Stimulated activated CD4-positive, alpha-beta T cell treated with anti-CD3 and anti-CD28 coated beads, Interleukin-1b, Interleukin-23, amount 100 ng/mL, for 48 hours (primary cell): ENCODE data around the gene KDELR3.
"Not testable (repeated sequence)": the region's sequence is repeated elsewhere in the genome, so short reads cannot be mapped to it uniquely, and the experiment has no call there.

Experiments used
- DNase-seq: peaks from one replicate; pipeline ENCODE4 v3.0.0-alpha.2; 2020

The KDELR3 gene

DNA sequence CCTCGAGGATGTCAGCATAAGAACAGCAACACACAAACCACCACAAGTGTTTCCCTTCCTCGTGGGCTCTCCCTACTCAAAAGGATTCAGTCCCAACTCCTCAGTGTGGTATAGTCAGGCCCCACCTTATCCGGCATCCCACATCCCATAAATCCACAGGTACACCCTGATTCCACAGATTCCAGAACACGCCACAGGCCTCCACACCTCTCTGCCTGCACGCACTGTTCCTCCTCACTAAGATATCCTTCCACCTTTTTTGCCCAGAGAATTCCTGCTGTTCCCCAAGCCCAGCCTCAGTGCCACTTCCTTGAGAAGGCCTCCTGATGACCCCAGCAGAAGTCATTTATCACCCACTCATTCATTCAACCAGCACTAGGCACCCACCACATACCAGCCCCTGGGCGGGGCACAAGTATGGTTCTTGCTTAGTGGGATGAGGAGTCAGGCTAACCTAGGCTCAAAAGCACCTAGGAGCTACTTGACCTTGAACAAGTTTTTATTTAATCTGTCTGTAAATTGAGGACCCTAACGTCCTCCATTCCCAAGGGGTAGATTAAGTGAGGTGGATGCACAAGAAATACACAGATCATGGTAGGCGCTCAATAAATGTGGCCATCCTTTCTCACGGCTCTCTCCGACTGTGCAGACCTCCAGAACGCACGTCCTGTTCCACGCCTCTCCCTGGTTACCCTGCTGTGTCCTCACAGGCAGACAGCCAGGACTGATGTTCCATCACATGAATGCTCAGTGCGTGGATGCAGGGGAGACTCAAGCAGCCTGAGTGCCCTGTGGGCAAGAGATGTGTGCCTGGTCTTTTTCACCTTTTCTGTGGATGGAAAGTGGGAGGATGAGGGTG, 10.8 kb upstream of the KDELR3 start:
- DNase-seq: no peak

DNA sequence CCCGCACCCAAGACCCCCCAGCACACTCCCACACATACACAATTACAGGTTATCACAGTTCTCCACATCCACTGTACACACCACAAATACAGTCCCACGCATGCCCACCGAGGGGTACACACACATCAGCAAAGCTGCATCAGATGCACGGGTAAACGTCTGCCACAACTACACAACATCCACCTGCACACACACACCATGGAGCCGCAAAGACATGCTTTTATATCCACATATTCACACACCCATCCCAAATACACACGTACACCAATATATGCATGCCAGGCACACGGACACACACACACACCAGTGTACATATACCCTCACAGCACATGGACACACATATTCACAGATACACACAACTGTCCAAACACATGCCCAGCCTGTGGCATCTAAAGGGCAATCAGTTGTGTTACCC, 7.5 kb upstream of the KDELR3 start:
- DNase-seq: no peak

DNA sequence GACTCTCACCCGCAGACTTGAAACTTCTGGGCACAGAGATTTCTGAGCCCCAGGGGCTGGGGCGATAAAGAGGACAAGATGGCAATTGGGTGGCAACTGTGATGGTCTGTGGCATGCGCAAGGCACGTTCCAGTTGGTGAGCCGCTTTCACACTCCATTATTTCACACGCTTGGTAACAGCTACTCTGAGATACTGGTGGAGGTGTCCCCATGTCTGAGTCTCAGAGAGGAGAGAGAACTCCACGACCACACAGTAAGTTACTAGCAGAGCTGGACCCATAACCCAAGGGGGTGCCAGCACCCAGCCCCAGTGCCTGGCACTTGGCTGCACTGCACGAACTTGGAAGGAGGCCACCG, 6.9 kb upstream of the KDELR3 start:
- DNase-seq: no peak

DNA sequence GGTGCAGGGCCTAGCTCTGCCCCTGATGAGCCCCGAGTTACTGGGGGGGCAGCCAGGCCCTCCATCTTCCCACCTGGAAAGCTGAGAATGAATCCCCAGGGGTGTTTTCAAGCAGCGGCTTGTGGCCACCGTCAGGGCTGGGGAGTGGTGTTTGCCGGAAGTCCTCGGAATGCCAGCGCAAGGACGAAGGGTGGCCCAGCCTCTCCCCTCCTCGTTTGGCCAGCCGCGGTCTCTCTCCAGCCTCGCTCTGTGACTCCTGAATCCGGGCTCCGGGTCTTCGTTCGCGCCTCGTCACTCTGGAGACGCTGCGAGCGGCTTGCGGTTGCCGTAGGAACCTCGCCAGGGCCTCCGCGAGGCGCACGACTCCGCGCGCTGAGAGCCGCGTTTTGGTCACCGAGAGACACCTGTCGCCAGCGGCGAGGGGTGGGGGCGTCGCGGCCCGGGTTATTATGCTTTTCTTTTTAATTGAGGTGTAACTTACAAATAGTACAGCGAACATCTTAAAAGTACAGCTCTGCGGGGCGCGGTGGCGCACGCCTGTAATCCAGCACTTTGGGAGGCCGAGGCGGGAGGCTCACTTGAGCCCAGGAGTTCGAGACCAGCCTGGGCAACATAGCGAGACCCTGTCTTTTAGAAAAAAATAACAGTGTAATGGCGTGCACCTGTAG, 6.3 kb upstream of the KDELR3 start:
- DNase-seq: peak; percentile 70

DNA sequence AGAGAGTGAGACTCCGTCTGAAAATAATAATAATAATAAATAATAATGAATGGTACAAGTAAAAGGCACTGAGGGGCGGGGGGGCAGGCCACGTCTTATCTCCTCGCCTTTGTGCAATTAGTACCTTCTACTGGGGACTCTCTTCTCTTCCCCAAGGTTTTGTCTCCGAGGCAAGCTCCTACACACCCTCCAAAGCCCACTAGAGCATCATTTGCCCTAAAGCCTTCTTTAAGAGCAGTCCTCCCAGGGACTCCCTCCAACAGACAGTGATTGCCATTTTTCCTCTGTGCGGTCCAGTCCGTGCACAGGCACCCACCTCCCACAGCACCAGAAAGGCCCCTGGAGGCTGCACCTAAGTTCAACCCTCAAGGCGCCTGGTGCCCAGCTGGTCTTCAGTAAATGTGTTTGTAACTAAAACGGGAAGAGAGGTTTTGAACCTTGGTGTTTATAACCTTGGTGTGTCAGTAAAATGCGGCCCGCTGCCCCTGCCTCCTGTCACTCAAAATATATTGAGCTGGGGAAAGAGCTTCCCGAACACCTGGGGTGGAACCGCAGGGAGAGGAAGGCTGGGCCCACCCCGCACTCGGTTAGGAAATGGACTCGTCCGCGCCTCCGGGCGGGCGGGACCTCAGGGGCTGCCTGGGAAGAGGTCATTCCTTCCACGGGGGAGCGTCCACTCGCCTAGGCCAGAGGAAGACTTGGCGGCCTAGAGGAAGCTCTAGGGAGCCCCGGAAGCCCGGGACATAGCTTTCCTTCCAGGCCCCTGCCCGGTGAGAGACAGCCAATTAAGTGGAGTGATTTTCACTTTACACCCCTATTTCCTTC, 4.7 kb upstream of the KDELR3 start:
- no peak for DNase-seq

DNA sequence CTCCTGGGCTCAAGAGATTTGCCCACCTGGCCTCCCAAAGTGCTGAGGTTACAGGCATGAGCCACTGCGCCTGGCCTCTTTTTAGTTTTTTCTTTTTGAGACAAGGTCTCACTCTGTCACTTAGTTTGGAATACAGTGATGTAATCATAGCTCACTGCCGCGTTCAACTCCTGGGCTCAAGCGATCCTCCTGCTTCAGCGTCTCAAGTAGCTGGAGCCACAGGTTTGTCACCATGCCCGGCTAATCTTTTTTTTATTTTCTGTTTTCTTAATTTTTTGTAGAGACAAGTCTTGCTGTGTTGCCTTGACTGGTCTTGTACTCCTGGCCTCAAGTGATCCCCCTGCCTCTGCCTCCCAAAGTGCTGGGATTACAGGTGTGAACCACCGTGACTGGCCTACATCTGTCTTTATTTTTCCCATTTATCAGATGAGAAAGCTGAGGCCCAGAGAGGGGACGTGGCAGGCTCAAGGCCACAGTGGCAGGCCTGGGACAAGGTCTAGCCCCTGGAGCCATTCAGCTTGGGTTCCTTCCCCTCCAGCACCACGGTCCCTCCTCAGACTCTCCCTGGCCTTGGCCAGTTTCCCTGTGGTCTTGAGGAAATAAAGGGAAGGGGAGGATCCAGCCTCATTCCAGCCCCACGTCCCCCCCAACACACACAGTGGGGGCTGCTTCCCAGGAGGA, 2.8 kb upstream of the KDELR3 start:
- no peak for DNase-seq

DNA sequence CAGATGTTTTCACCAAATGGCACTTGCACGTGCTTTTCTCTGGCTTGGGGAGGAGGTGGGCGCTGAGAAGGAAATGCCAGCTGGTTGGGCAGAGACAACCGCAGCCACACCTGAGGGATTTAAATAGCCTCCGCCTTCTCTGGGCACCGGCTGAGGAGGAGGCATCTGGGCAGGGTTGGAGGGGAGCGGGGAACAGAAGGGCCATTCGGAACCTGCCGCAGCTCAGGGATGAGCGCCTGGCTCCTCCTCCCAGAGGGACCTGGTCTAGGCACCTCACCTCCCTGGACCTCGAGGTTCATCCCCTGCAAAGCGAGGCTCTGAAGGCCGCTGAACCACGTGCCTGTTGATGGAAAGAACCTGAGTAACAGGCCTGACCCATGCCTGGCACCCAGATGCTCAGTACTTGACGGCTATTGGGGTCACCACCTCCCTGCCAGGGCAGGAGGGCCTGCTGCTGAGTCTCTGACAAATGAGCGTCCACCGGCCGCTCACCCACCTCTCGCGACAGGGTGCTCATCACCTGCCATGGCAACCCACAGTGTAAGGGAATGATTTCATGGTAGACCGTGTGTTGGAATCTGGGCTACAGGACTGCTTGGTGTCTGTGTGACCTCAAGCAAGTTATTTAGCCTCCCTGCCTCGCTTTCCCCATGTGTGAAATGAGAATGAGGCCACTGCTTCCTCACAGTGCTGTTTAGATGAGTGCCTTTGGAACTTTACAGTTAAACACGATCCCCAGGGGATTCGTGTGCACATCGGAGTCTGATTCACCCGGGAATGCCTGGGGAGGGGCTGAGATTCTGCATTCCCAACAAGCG, 2.0 kb upstream of the KDELR3 start:
- DNase-seq: no peak

DNA sequence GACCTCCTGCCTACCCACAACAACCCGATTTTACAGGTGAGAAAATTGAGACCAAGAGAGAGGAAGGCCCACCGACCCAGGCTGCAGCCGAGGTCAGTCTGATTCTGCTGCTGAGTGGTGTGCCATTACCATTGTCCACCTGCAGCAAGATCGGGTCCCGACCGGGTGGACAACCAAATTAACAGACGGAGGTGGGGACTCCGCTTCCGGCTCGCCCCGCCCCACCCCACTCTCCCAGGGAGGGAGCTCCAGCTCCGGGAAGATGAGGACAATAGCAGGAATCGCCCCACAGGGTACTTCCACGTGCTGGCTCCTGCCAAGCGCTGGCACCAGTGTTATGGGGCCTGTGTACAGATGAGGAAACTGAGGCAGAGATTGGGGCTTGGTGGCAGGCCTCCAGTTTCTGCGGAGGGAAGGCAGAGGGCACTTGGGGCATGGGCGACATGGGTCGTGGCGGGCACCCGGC, 425 bp upstream of the KDELR3 start:
- no peak for DNase-seq

DNA sequence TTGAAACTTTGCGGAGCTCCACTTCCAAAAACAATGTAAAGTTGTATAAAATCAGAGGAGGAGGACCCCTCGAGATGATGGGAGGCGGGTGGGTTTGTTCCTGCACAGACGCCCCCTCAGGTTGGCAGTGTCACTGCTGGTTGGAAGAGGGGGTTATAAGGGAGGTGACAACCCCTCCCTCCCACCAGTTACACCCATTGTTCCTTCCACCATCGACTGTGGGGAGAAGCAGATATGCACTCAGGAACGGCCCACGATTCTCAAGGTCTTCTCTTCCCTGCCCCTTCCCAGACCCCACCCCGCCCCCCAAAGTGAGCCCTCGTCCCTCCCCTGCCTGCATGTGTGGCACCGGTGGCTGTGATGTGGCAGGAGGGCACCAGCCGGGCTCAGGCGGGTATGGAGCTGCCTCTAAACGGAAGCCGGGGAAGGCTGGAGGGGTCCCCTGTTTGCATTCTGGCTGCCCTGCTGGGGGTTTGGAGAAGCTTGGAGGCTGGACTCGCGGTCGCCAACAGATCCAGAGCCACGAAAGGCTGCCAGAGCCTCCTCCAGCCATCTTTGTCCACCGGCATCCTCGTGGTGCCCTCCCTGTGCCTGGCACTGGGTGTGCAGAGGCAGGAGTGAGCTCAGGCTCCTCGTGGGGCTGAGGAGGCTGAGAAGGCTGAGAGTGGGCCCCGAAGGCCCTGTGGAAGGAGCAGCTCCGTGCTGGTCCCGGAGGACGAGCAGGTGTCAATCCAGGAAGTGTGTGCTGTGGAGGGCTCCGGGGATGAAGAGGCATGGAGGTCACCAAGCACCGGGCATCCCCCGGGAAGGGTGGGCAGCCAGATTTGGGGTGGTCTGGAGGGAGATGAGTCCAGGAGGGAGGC, 778 bp downstream of the KDELR3 start:
- no peak for DNase-seq

DNA sequence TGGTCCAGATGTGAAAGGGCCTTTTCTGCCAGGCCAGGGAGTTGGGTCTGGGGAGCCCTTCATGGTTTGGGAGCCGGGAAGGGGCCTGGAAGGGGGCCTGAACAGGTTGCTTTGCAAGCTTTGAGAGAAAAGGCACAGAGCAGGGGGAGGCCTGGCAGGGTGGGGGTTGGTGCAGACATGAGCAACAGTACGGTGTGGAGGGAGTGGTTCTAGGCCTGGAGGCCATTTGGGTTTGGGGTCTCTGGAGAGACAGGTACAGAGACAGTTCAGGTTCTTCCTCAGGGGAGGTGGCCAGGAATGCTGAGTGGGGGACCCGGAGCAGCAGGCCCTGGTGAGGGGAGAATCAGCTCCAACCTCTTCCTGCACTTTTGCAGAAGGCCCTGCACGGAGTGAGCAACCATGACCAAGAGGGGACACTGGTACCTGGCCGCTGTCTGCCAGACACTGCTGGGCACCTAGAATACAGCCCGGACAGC, 1.4 kb downstream of the KDELR3 start:
- DNase-seq: no peak

DNA sequence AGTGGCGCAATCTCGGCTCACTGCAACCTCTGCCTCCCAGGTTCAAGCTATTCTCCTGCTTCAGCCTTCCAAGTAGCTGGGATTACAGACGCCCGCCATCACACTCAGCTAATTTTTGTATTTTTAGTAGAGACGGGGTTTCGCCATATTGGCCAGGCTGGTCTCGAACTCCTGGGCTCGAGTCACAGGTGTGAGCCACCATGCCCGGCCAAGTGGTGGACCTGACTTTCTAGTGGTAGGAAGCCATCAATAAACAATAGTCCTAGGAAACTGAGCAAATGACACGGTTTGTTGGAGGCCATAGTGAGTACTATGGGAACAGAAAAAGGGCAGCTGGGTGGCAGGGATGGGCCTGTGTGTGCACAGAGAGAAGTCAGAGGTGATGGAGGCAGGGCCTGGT, 2.3 kb downstream of the KDELR3 start:
- DNase-seq: not testable (repeated sequence)

DNA sequence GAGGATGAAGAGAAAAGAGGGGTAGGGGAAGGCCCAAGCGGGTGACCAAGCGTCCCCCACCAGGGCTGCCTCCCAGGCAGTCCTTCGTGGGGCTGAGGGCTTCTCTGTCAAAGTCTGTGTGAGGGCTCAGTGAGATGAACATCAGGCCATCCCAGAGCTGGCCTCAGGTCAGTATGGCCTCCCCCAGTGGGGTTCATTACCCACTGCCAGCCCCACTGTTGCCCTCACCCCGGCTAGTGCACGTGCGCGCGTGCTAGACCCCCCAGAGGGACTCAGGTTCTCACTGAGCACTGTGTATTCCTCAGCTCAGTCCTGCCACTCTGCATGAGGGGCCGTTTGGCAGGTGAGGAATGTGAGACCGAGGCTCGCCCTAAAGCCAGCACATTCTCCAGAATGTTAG, 3.3 kb downstream of the KDELR3 start:
- DNase-seq: no peak

DNA sequence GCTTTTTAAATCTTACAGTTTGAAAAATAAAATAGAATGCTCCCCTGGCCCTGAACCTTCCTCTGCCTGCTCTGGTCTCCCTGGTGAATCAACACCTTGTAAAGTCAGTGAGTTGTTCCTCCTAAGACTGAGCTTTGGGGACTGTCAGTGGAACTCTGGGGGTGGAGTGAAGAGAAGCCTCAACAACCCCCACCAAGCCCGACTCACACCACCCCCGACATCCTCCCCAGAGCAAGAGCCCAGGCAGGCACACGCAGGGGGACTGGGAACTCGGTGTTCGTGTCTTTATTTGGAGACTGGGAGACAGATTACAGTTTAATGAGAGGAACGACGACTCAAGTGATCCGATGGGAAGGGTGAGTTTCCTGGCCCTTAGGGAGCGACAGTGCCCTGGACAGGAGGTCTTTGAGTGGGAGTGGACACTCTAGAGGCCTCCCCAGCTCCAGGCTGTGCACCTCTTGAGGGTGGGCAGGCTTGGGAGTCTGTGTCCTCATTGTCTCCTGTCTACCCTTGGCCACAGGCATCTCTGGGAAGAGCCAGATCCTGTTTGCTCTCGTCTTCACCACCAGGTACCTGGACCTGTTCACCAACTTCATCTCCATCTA, 6.2 kb downstream of the KDELR3 start:
- no peak for DNase-seq

DNA sequence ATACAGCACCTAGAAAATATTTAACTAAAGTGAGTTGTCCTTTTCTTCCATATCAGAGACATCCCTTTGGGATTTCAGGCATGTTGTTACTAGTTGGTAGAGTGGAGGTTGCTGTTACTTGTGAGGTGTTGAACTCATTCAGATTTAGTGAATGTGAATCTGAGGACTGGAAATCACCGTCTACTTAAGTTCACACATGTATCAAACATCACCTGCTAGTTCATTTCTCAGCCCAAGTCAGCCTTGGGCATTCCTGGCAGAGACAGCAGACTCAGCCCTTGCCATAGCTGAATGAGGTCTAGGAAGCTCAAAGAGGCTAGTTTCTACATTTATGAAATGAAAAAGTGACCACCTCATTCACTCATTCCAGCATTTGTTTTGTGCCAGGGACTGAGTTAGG, 9.7 kb downstream of the KDELR3 start:
- DNase-seq: no peak

DNA sequence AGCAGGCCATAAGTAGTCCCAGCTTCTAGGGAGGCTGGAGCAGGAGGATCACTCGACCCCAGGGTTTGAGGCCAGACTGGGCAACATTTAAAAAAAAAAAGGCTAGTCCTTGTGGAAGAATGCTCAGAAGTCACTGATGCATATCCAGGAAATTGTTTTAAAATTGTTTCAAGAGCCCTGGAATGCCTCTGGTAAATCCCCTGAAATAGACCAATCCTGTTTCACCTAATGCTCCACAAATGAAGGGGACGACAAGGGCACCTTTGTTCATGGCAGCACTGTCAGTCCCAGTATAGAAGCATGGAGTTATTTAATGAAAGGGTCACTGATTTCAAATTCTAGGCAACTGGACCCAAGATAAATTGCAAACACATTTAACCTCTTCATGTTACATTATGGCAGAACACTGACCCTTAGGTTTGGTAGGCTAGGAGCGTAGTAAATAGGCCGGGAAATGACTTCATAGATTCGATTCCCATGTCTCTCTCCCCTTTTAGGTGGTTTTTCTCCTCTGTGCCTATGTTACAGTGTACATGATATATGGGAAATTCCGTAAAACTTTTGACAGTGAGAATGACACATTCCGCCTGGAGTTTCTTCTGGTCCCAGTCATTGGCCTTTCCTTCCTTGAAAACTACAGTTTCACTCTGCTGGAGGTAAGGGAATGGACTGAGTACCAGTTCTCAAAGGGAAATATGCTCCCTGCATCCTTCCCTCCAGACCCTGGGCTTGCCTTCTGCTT, 11.4 kb downstream of the KDELR3 start:
- DNase-seq: no peak

DNA sequence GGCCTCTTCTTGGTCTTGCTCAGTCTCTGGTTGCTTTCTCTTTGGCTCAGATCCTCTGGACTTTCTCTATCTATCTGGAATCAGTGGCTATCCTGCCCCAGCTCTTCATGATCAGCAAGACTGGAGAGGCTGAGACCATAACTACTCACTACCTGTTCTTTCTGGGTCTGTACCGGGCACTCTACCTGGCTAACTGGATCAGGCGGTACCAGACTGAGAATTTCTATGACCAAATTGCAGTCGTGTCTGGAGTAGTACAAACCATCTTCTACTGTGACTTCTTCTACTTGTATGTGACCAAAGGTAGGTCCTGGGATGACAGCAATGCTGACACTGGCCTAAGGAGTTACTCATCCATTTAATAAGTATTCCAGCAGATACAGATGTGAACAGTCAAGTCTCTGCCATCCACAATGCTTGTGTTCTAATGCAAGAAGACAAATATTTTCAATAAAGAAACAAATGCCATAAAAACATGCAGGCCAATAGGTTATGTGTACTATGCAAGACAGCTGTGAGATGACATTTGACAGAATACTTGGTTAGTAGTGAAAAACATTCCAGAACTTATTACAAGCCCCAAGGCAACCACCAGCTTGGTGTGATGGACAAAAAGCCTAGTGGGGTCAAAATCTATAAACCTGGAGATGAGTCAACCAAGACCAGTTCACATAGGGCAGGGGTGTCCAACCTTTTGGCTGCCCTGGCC, 13.4 kb downstream of the KDELR3 start:
- DNase-seq: no peak

DNA sequence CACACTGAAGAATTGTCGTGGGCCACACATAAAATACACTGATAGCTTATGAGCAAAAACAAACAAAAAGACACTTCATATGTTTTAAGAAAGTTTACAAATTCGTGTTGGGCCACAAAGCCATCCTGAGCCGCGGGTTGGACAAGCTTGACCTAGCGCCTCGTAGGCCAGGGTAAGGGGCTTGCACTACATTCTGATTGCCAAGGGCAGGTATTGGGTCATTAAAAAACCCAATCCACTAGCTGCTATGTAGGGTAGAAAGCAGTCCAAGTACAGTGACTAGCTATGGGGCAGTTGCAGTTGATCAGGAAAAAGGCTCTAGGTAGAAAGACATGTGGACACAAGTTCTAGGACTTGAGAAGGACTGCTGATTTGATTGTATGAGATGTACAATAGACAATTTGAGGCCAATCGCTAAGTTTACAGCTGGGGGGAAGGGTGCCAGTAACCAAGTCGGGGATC, 14.0 kb downstream of the KDELR3 start:
- no peak for DNase-seq

DNA sequence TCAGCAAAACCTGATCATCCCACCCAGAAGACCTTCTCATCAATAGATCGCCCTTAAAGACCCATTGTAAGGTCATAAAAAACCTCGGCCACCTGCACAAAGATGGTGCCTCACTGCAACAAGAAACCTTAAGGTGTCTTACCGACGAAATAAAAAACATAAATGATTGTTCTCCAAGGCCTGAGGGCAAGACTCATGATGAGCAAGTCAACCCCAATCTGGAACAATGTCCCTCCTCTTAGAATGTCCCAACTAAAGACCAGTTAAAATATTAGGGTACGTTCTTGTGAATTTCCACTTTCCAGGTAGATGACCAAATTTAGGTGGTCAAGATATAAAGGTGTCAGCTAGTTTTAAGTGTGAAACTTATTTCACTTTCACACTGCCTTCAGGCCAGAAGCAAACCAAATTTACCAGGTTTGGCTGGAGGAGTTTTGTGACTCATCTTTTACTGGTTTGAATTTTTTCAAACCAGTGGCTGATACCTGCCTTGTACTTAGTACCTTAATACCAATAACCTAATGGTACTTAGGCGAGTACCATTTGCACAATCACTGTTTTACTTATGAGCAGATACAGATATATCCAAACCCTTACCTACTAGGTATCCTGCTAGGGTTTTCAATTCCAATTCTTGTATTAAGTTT, 14.9 kb downstream of the KDELR3 start:
- no peak for DNase-seq
